GM10847 (cell line): ENCODE data around the gene ADAM12.

Experiments
- POLR2A ChIP-seq: IDR thresholded peaks from 2 replicates; pipeline ENCODE4 v1.6.1; 2011; ENCODE audit not compliant: insufficient read length; ENCODE audit errors: extremely low read depth

ADAM12 gene

GRCh38 chr10:125989791-125990190 lies 398.5 kb downstream of the ADAM12 start:
- no peak for TF ChIP-seq POLR2A

GRCh38 chr10:125985557-125986240 lies 402.6 kb downstream of the ADAM12 start:
- no peak for TF ChIP-seq POLR2A

- no peak for TF ChIP-seq POLR2A
Measured at GRCh38 chr10:125984865-125985495, 403.3 kb downstream of the ADAM12 start.

- TF ChIP-seq POLR2A = no peak
Measured at GRCh38 chr10:125984346-125984745, 403.9 kb downstream of the ADAM12 start.

- no peak for TF ChIP-seq POLR2A
Measured at GRCh38 chr10:125983656-125984055, 404.6 kb downstream of the ADAM12 start.

GRCh38 chr10:125983161-125983560 lies 405.1 kb downstream of the ADAM12 start:
- TF ChIP-seq POLR2A = no peak

GRCh38 chr10:125982260-125982948 lies 405.9 kb downstream of the ADAM12 start:
- TF ChIP-seq POLR2A = no peak

GRCh38 chr10:125980521-125981035 lies 407.7 kb downstream of the ADAM12 start:
- TF ChIP-seq POLR2A = no peak

- TF ChIP-seq POLR2A = no peak
Measured at GRCh38 chr10:125979976-125980375, 408.3 kb downstream of the ADAM12 start.

- no peak for TF ChIP-seq POLR2A
Measured at GRCh38 chr10:125976960-125977605, 411.2 kb downstream of the ADAM12 start.

- no peak for TF ChIP-seq POLR2A
Measured at GRCh38 chr10:125967533-125967932, 420.7 kb downstream of the ADAM12 start.

GRCh38 chr10:125964558-125964957 lies 423.7 kb downstream of the ADAM12 start:
- no peak for TF ChIP-seq POLR2A
